Endothelial cell of umbilical vein (primary cell): ENCODE results near the gene CPHXL. TPM values are rescaled to one million over a fixed set of nuclear protein-coding genes. Genes with fewer than 3 reads are reported as not detected.

Experiments
- BruUV-seq: library from RNA; stranded (reverse); fragments of 400-500 nt; replicated peaks from 2 replicates; lab custom pipeline; 2021; lab: Mats Ljungman, UMichigan
- CTCF ChIA-PET: fragments of 300-600, 350-600 bp; sonication (Branson Sonifier 250); formaldehyde crosslinking; loops from one replicate; lab custom pipeline; 2021; ENCODE audit warnings: antibody characterized with exemption, inconsistent platforms; lab: Charles Lee
- POLR2A ChIA-PET: fragments of 300-600, 350-600 bp; sonication (Branson Sonifier 250); formaldehyde crosslinking; loops from one replicate; lab custom pipeline; 2021; ENCODE audit warnings: antibody characterized with exemption, inconsistent platforms; lab: Charles Lee
- DNase-seq: peaks from one replicate; pipeline ENCODE4 v3.0.0-alpha.2; 2011; ENCODE audit warnings: low read depth, low spot score
- FAIRE-seq: peaks from 2 replicates; lab custom pipeline; 2011; peaks lifted over from hg19 to GRCh38; lab: Jason Lieb, UNC
- H2AFZ ChIP-seq: 2 replicates; pipeline ENCODE4 v1.6.0; 2012; ENCODE audit warnings: low read depth, low read length, control low read depth, inconsistent platforms
- H3K27ac ChIP-seq: 2 replicates; pipeline ENCODE4 v1.5.1; 2011; ENCODE audit warnings: low read depth, mild to moderate bottlenecking, control low read depth, low read length, moderate library complexity; ENCODE audit not compliant: insufficient read depth
- H3K27me3 ChIP-seq, 2 experiments: 2 replicates each; pipeline versions ENCODE4 v1.6.0 to v1.6.1; 2011; ENCODE audit warnings: low read length in 2 of 2, mixed read lengths in 1 of 2; ENCODE audit not compliant: control insufficient read depth in 2 of 2, insufficient read depth in 2 of 2
- H3K36me3 ChIP-seq, 2 experiments: 2 replicates in 1 of 2; 3 replicates in 1 of 2; pipeline ENCODE4 v1.5.1; 2011; ENCODE audit warnings: low read length in 2 of 2, mild to moderate bottlenecking in 1 of 2, moderate library complexity in 1 of 2; ENCODE audit not compliant: control insufficient read depth in 2 of 2, insufficient read depth in 2 of 2; ENCODE audit errors: extremely low read depth in 1 of 2
- H3K4me1 ChIP-seq: 3 replicates; pipeline ENCODE4 v1.5.1; 2011; ENCODE audit warnings: mild to moderate bottlenecking, low read length; ENCODE audit not compliant: control insufficient read depth, insufficient read depth; ENCODE audit errors: extremely low read depth
- H3K4me2 ChIP-seq: 2 replicates; pipeline ENCODE4 v1.6.1; 2011; ENCODE audit warnings: low read length, control low read depth, mixed read lengths; ENCODE audit not compliant: insufficient read depth
- H3K4me3 ChIP-seq, 3 experiments: fragments of 200-600 bp in 1 of 3; sonication (generic), shearing (Covaris generic) in 1 of 3; replicated peaks in 1 of 3; 2 replicates each; pipeline ENCODE4 v1.5.1; 2011 to 2016; ENCODE audit warnings: control low read depth in 3 of 3, low read length in 3 of 3, mild to moderate bottlenecking in 2 of 3, inconsistent platforms in 1 of 3, low read depth in 1 of 3, moderate library complexity in 1 of 3; ENCODE audit not compliant: insufficient read depth in 1 of 3
- H3K79me2 ChIP-seq: 2 replicates; pipeline ENCODE4 v1.6.0; 2012; ENCODE audit warnings: low read length, inconsistent platforms; ENCODE audit not compliant: control insufficient read depth, insufficient read depth
- H3K9ac ChIP-seq: replicated peaks from 2 replicates; pipeline ENCODE3; 2011; ENCODE audit warnings: low read length, control low read depth; ENCODE audit not compliant: insufficient read depth; ENCODE audit errors: extremely low read depth
- H3K9me1 ChIP-seq: replicated peaks from 3 replicates; pipeline ENCODE4 v1.6.0; 2011; ENCODE audit warnings: mild to moderate bottlenecking, low read length; ENCODE audit not compliant: control insufficient read depth, insufficient read depth; ENCODE audit errors: extremely low read depth
- H3K9me3 ChIP-seq: replicated peaks from 2 replicates; pipeline ENCODE4 v1.5.1; 2012; ENCODE audit warnings: low read length, inconsistent platforms; ENCODE audit not compliant: control insufficient read depth, insufficient read depth
- H4K20me1 ChIP-seq: replicated peaks from 2 replicates; pipeline ENCODE3; 2011; ENCODE audit warnings: mild to moderate bottlenecking, low read length; ENCODE audit not compliant: control insufficient read depth, insufficient read depth; ENCODE audit errors: extremely low read depth
- EZH2 ChIP-seq: IDR thresholded peaks from 2 replicates; pipeline ENCODE4 v1.6.1; 2012; ENCODE audit warnings: borderline replicate concordance, low read depth, mild to moderate bottlenecking, moderate library complexity, low read length, inconsistent platforms; ENCODE audit not compliant: severe bottlenecking
- FOS ChIP-seq: IDR thresholded peaks from 2 replicates; pipeline ENCODE4 v1.6.1; 2011; ENCODE audit warnings: mild to moderate bottlenecking, low read length, moderate library complexity, borderline replicate concordance; ENCODE audit not compliant: insufficient read depth
- GATA2 ChIP-seq: IDR thresholded peaks from 2 replicates; pipeline ENCODE4 v1.7.0; 2011; ENCODE audit warnings: low read depth, mild to moderate bottlenecking, moderate library complexity, mixed read lengths, low read length; ENCODE audit not compliant: insufficient read length, insufficient read depth
- JUN ChIP-seq: IDR thresholded peaks from 2 replicates; pipeline ENCODE4 v1.6.1; 2011; ENCODE audit warnings: borderline replicate concordance, low read depth; ENCODE audit not compliant: insufficient read length, insufficient read depth
- MYC ChIP-seq: IDR thresholded peaks from one replicate; pipeline ENCODE4 v1.6.1; 2011; ENCODE audit warnings: mild to moderate bottlenecking, low read depth, low read length
- POLR2A ChIP-seq: IDR thresholded peaks from 2 replicates; pipeline ENCODE4 v1.6.1; 2012; ENCODE audit warnings: low read depth, mild to moderate bottlenecking, control low read depth, low read length
- POLR2AphosphoS5 ChIP-seq: IDR thresholded peaks from 2 replicates; pipeline ENCODE4 v1.6.1; 2012; ENCODE audit warnings: low read depth, mild to moderate bottlenecking, control low read depth, low read length, moderate library complexity; ENCODE audit not compliant: insufficient read depth
- dilution Hi-C: fragments of 300-500 bp; cut with MboI; formaldehyde crosslinking; loops from one replicate; pipeline ENCODE4 v1.15.0; 2019; ENCODE audit warnings: low sequenced_read_pairs; ENCODE audit not compliant: extremely low pct_ligation_motif_present
- intact Hi-C: fragments of 100-400 bp; cut with micrococcal nuclease; formaldehyde crosslinking; loops from one replicate; pipeline ENCODE4 v1.10.0; 2022
- polyA plus RNA-seq, 4 experiments: library from polyadenylated mRNA; depleted of rRNA in 3 of 4; stranded (reverse) in 3 of 4; unstranded in 1 of 4; fragments of >200 nt; gene quantifications; 2 replicates each; pipeline versions ENCODE4 v1.2.1 to v1.2.3, GENCODE V29; 2011 to 2012; ENCODE audit warnings: missing spikeins in 1 of 4
- total RNA-seq: library from RNA; stranded (reverse); gene quantifications from 2 replicates; pipeline ENCODE4 v1.2.3, GENCODE V29; 2021
- TF ChIP-seq, protein P1 (sequence below), 2 donors: IDR thresholded peaks; 1 replicate in 1 of 2; 2 replicates in 1 of 2; pipeline ENCODE4 v1.5.1; 2011; ENCODE audit warnings: low read length in 2 of 2, mild to moderate bottlenecking in 2 of 2, moderate library complexity in 2 of 2, control low read depth in 1 of 2, inconsistent platforms in 1 of 2, low read depth in 1 of 2; ENCODE audit not compliant: insufficient read depth in 1 of 2; ENCODE audit errors: extremely low read depth in 1 of 2
- TF ChIP-seq, protein P2 (sequence below): IDR thresholded peaks from 2 replicates; pipeline ENCODE4 v1.6.1; 2011; ENCODE audit not compliant: insufficient read depth, insufficient read length

Gene CPHXL
- total and polyA plus RNA-seq, 2 donors (not counting 3 experiments of a cell fraction or from before 2014, with no cell fraction given) = not detected

DNA sequence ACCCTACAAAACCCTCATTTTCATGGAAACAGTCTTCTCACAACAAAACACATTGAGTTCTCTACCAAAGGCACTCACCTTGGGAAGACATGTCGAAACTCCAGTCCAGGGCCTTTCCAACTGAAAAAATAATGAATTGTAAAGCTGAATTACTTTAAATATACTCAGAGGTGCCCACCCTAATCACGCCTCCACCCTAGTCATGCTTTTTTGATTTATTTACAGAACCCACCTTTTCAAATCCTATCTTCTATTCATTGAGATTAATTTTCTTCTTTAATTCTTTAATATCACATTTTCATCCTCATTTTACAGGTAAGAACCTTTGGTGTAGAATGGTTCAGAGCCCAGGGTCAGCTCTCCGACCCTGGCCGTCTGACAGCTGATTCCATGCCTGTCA is 49.4 kb downstream of the CPHXL start, which contains the start of gene CPHXL2:
Gene CPHXL2 (minus strand): TSS at position 101 of the 400 bp plus-strand sequence. CDS start 10 bp downstream, at position 91.
- Histone ChIP-seq H3K4me2 (no peak within 1 kb of the TSS), H3K9me3 (no peaks in the 10 kb centered on the region), H3K27me3 (no peaks in the 10 kb centered on the region), H4K20me1 (no peaks in the 10 kb centered on the region), H3K4me3 (no peak within 1 kb of the TSS), H3K27ac (no peak within 1 kb of the TSS), H2AFZ (no peak within 1 kb of the TSS), H3K4me1 (no peaks in the 10 kb centered on the region), H3K36me3 (no peaks in the 10 kb centered on the region), H3K79me2 (no peaks in the 10 kb centered on the region), H3K9me1 (no peaks in the 10 kb centered on the region), H3K9ac (no peak within 1 kb of the TSS)
- BruUV-seq = no TSS peak
- DNase-seq (no peak), FAIRE-seq (no peak)
- intact Hi-C loops (no loop called here), dilution Hi-C loops (no loop called here)
- CTCF ChIA-PET = no interaction called here
- TF ChIP-seq MYC (no peak), EZH2 (no peak), POLR2A (no peak), GATA2 (no peak), JUN (no peak), POLR2AphosphoS5 (no peak), FOS (no peak)
- TF ChIP-seq, protein P1, sequence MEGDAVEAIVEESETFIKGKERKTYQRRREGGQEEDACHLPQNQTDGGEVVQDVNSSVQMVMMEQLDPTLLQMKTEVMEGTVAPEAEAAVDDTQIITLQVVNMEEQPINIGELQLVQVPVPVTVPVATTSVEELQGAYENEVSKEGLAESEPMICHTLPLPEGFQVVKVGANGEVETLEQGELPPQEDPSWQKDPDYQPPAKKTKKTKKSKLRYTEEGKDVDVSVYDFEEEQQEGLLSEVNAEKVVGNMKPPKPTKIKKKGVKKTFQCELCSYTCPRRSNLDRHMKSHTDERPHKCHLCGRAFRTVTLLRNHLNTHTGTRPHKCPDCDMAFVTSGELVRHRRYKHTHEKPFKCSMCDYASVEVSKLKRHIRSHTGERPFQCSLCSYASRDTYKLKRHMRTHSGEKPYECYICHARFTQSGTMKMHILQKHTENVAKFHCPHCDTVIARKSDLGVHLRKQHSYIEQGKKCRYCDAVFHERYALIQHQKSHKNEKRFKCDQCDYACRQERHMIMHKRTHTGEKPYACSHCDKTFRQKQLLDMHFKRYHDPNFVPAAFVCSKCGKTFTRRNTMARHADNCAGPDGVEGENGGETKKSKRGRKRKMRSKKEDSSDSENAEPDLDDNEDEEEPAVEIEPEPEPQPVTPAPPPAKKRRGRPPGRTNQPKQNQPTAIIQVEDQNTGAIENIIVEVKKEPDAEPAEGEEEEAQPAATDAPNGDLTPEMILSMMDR (IDR thresholded peaks at IDR 0.05; ENCODE audit: extremely low read depth in 1 of 2, insufficient read depth in 1 of 2, low read depth in 1 of 2, low read length in 2 of 2) = no peak
- TF ChIP-seq, protein P2, sequence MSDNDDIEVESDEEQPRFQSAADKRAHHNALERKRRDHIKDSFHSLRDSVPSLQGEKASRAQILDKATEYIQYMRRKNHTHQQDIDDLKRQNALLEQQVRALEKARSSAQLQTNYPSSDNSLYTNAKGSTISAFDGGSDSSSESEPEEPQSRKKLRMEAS = no peak
- POLR2A ChIA-PET = no interaction called here
